Pancreas (tissue), 10 donors: Measurements from ENCODE around the gene WNT11. TPM values are rescaled to one million over a fixed set of nuclear protein-coding genes. Genes with fewer than 3 reads are reported as not detected.

ENCODE experiments used
- ATAC-seq, 4 donors: fragments of 200-7000 bp; cut with Tn5 transposase; one replicate each; pipeline versions ENCODE4 v1.8.0 to v1.9.1; 2020; ENCODE audit warnings: mild to moderate bottlenecking in 4 of 4, moderate library complexity in 4 of 4
- DNase-seq, 6 donors: peaks; one replicate each; pipeline ENCODE4 v3.0.0-alpha.2; 2020
- FAIRE-seq: peaks from 2 replicates; lab custom pipeline; 2012; peaks lifted over from hg19 to GRCh38; lab: Jason Lieb, UNC
- H3K27ac ChIP-seq, 4 donors: fragments of 200-600 bp; sonication (generic); 1 replicate in 3 of 4; 2 replicates in 1 of 4; pipeline versions ENCODE4 v1.5.0 to v1.8.0; 2020
- H3K27me3 ChIP-seq, 4 donors: fragments of 200-600 bp; one replicate each; pipeline ENCODE4 v1.8.0; 2021
- H3K36me3 ChIP-seq, 3 donors: fragments of 200-600 bp; sonication (generic) in 1 of 3; one replicate each; pipeline versions ENCODE4 v1.5.0 to v1.8.0; 2020 to 2021
- H3K4me1 ChIP-seq, 3 donors: fragments of 200-600 bp; one replicate each; pipeline ENCODE4 v1.8.0; 2021
- H3K4me3 ChIP-seq, 4 donors: fragments of 200-600 bp; sonication (generic) in 2 of 4; one replicate each; pipeline versions ENCODE4 v1.5.0 to v1.8.0; 2020 to 2021
- H3K9me3 ChIP-seq, 4 donors: fragments of 200-600 bp; one replicate each; pipeline ENCODE4 v1.8.0; 2021
- WGBS, 2 donors: extraction: QIAGEN DNeasy Blood & Tissue Kit; methylation state at CpG; one replicate each; pipeline ENCODE4 v1.1.7; 2013; 5-methylcytosine and 5-hydroxymethylcytosine counted together
- intact Hi-C, 3 donors: fragments of 100-400 bp; cut with DNase I; formaldehyde crosslinking; loops; one replicate each; pipeline versions ENCODE4 v1.11.1 to v1.14.2; 2022
- polyA plus RNA-seq, 2 donors: library from polyadenylated mRNA; stranded (reverse); fragments of 200-250 nt; gene quantifications; one replicate each; pipeline ENCODE4 v1.2.3, GENCODE V29; 2013
- total RNA-seq, 6 donors: library from RNA; stranded (reverse); fragmentation: NEBNext Ultra II Directional in 4 of 6; extraction: Animal tissue kit (Norgen Biotek cat#: 25700) in 4 of 6; gene quantifications; one replicate each; pipeline versions ENCODE4 v1.2.1 to v1.2.4, GENCODE V29; 2021 to 2023
- TF ChIP-seq, protein P1 (sequence below), 4 donors: fragments of 200-600 bp; sonication (generic) in 3 of 4; IDR thresholded peaks; one replicate each; pipeline versions ENCODE4 v1.5.0 to v1.8.0; 2021; ENCODE audit warnings: antibody characterized with exemption in 4 of 4
- donor health status: healthy with polysubstance abuse.
- donor health status: DM: no; HTN: no; CAD: no; lungs with moderate emphysema.
- donor health status: DM: no; HTN: no; CAD: no.
- donor health status: control.
- donor health status: control.
- donor health status: Bipolar disorder and iron deficiency.
- donor health status: DM: yes; HTN: yes; CAD: no.
- donor health status: DM: no; HTN: no; CAD: no.
- donor health status: DM: no; HTN: no; CAD: no.
- donor health status: DM: yes; HTN: yes; CAD: no.

WNT11 gene
- total and polyA plus RNA-seq, 8 donors: 2.6 to 30.5 (median 6.2) TPM

DNA sequence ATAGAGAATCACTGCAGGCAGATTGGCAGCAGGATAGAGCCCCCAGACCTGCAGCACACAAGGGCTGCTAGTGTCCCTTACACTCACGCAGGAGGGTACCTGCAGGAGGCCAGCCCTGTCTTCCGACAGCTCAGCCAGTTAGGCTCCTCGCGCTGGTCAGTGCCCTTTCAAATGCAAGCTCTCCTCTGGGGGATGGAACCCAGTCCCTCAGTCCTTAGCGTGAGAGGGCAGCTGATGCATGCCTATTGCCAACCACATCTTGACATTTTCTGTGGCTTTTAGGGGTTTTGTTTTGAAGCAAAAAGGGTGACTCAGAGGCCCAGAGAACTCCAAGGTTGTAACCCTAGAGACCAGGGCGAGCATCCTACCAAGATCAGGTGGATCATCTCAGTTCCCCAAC is 40.0 kb downstream of the WNT11 start:
- no peak overlapping the region for H3K27ac ChIP-seq
- no peaks in the 10 kb centered on the region for H3K27me3 ChIP-seq
- H3K36me3 ChIP-seq: no peaks in the 10 kb centered on the region
- 91 to 92% methylated on average over 6 of the region's 6 CpGs for WGBS, 2 donors
- FAIRE-seq (no peak), DNase-seq (no peak), ATAC-seq (no peak)
- intact Hi-C loops: no loop called here
- H3K4me1 ChIP-seq: no peaks in the 10 kb centered on the region
- TF ChIP-seq, protein P1, sequence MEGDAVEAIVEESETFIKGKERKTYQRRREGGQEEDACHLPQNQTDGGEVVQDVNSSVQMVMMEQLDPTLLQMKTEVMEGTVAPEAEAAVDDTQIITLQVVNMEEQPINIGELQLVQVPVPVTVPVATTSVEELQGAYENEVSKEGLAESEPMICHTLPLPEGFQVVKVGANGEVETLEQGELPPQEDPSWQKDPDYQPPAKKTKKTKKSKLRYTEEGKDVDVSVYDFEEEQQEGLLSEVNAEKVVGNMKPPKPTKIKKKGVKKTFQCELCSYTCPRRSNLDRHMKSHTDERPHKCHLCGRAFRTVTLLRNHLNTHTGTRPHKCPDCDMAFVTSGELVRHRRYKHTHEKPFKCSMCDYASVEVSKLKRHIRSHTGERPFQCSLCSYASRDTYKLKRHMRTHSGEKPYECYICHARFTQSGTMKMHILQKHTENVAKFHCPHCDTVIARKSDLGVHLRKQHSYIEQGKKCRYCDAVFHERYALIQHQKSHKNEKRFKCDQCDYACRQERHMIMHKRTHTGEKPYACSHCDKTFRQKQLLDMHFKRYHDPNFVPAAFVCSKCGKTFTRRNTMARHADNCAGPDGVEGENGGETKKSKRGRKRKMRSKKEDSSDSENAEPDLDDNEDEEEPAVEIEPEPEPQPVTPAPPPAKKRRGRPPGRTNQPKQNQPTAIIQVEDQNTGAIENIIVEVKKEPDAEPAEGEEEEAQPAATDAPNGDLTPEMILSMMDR (IDR thresholded peaks at IDR 0.05): no peak
- H3K4me3 ChIP-seq: no peak overlapping the region
- no peaks in the 10 kb centered on the region for H3K9me3 ChIP-seq

DNA sequence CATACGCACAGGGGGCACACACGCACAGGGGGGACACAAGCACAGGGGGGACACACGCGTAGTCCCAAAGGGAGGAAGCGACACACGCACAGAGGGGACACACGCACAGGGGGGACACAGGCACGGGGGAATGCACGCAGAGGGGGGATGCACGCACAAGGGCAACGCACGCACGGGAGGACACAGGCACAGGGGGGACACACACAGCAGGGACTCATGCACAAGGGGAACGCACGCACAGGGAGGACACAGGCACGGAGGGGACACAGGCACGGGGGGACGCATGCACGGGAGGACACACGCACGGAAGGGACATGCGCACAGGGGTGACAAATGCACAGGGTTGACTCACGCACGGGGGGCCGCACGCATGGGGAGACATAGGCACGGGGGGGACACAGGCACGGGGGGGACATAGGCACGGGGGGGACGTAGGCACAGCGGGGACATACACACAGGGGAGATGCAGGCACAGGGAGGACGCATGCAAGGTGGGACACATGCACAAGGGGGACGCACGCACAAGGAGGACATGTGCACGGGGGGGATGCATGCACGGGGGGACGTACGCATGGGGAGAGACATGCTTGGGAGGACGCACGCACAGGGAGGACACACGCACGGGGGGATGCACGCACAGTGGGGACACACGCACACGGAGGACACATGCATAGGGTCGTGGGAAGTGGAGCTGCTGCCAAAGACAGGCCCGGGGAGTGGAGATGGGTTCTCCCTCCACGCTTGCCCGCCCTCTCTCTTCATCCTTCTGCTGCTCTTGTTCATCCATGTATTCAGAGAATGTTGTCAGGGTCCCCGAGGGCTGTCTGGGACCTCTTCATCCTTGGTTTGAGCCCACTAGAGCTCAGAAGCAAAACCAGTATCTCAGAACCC is 41.2 kb downstream of the WNT11 start:
- Histone ChIP-seq H3K4me1 (no peaks in the 10 kb centered on the region), H3K9me3 (no peaks in the 10 kb centered on the region), H3K36me3 (no peaks in the 10 kb centered on the region), H3K27ac (no peak overlapping the region), H3K27me3 (no peaks in the 10 kb centered on the region), H3K4me3 (no peak overlapping the region)
- TF ChIP-seq, protein P1 (IDR thresholded peaks at IDR 0.05): no peak
- intact Hi-C loops: no loop called here
- ATAC-seq (no peak), FAIRE-seq (no peak), DNase-seq (no peak)
- WGBS, 2 donors: 81 to 86% methylated on average over 50 of the region's 50 CpGs

DNA sequence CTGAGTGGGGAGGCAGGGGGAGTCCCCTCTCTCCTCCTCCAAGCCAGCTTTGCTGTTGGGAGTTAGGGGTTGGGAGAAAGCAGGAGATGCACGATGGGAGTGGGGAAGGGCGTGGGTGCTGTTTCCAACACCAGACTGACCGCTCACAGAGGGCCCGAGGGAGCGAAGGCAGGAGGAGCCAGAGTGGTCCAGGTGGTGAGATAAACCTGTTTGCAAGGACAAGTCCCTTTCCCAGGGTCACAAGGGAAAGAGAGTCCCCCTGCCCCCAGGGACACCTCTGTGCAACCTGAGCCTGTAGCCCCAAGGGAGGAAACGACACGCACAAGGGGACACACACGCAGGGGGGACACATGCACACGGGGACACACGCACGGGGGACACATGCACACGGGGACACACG is 42.2 kb downstream of the WNT11 start:
- FAIRE-seq (no peak), DNase-seq (no peak), ATAC-seq (no peak)
- no peak overlapping the region for H3K27ac ChIP-seq
- WGBS, 2 donors: 70 to 77% methylated on average over 11 to 13 of the region's 13 CpGs
- H3K4me3 ChIP-seq: no peak overlapping the region
- intact Hi-C loops: no loop called here
- no peaks in the 10 kb centered on the region for H3K4me1 ChIP-seq
- no peaks in the 10 kb centered on the region for H3K36me3 ChIP-seq
- H3K27me3 ChIP-seq: no peaks in the 10 kb centered on the region
- TF ChIP-seq, protein P1 (IDR thresholded peaks at IDR 0.05): no peak
- no peaks in the 10 kb centered on the region for H3K9me3 ChIP-seq

DNA sequence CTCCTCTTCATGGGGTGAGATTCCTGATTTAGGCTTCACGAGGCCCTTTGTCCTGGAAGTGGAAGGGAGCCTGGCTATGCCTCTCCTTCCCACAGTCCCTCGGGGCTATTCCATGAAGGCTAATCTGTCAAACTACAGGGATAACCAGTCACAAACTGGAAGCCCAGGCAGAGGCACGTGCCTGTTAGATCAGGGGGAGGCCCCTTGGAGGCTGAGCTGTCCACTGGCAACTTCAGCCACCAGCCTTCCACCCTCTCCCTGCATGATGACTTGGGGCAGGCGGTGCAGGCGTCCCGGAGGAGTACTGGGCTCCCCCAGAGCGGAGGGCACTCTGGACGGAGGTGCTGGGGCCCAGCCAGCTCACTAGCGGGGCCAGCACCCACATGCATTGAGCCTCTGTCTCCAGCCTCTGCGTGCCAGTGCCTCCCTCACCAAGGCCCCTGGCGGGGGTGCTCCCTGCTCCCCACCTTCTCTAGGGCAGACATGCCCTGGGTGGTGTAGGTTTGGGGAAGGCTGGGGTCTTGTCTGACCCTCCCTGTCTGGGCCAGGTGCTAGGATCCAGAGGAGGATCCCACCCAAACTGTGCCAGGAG is 42.9 kb downstream of the WNT11 start:
- Histone ChIP-seq H3K4me3 (no peak overlapping the region), H3K27ac (no peak overlapping the region), H3K36me3 (no peaks in the 10 kb centered on the region), H3K9me3 (no peaks in the 10 kb centered on the region), H3K4me1 (no peaks in the 10 kb centered on the region), H3K27me3 (no peaks in the 10 kb centered on the region)
- DNase-seq (peak in 2 of 6 donors; percentile 21 to 63), FAIRE-seq (no peak), ATAC-seq (no peak)
- WGBS, 2 donors: 90 to 92% methylated on average over 11 of the region's 11 CpGs
- TF ChIP-seq, protein P1 (IDR thresholded peaks at IDR 0.05): no peak
- intact Hi-C loops: no loop called here
